Measurements from ENCODE around the gene SPDYE3. TPM values are rescaled to one million over a fixed set of nuclear protein-coding genes. Genes with fewer than 3 reads are reported as not detected.
"Not testable (repeated sequence)": the region's sequence is repeated elsewhere in the genome, so short reads cannot be mapped to it uniquely, and the experiment has no call there.

SPDYE3 gene
- total and polyA plus RNA-seq, 2 of the 13 experiments (the other 11 are each of a cell fraction or from before 2014, with no cell fraction given): not detected

DNA sequence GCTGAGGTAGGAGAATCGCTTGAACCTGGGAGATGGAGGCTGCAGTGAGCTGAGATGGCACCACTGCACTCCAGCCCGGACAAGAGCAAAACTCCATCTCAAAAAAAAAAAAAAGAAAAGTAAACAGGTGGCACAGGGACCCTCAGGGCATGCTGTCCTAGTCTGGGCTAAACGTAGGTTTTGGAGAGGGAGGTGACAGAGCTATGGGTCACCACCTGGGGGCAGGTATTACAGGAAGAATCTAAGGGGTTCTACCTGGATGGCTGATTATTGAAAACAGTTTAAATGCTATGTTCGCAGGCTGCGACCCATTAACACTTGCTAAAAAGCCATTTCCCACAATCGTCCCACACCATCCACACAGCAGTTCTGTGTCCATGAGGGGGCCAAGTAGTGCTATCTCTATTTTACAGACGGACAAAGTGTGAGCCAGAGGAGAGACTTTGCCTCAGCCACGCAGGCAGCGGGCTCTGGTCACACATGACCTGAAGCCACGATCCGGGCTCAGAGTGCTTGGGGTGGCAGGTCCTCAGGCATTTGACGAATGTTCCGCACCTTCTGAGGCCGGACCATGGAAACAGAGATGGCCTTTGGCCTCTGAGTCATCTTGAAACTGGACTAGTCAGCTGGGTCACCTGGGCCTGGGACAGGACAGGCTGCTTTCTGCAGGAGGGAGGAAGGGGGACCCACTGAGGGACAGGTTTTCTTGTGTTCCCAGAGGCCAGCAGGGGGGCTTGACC lies 38.0 kb upstream of the SPDYE3 start:
- ATAC-seq (peak; percentile 68), DNase-seq (ENCODE audit: low spot score) (peak; percentile 82)
- H3K36me3 ChIP-seq (replicated peaks in 1 of 2; ENCODE audit: control insufficient read depth in 1 of 2, insufficient read depth in 2 of 2, low read length in 2 of 2); POLR2A ChIA-PET; CTCF ChIA-PET (ENCODE audit: low intra/inter-chr PET ratio, low total read pairs); BruUV-seq (replicated peaks); H3K9me3 ChIP-seq (ENCODE audit: low read length); in situ Hi-C loops (cut with HindIII; ENCODE audit: extremely low pct_ligation_motif_present, low pct_unique_long_range_greater_than_20kb); H3K27me3 ChIP-seq (ENCODE audit: control insufficient read depth in 1 of 2, insufficient read depth in 2 of 2, low read length in 2 of 2); FAIRE-seq; H2AFZ ChIP-seq (ENCODE audit: low read length); H4K20me1 ChIP-seq (ENCODE audit: insufficient read depth, low read length); TF ChIP-seq SOX13 (IDR thresholded peaks at IDR 0.05): not testable (repeated sequence)
- 37% methylated on average over 6 of the region's 14 CpGs for WGBS (ENCODE audit: low lambda C conversion rate)
- peaks cover 32% of the 10 kb centered on the region for H3K79me2 ChIP-seq (ENCODE audit: insufficient read depth, low read length)
- H3K4me2 ChIP-seq (ENCODE audit: low read depth, low read length): peak overlapping the region; percentile 66
- peak overlapping the region; percentile 33 to 59 (median 48); a peak in 5 of 6 replicates for H3K4me3 ChIP-seq (replicated peaks in 1 of 3; ENCODE audit: insufficient read depth in 1 of 3, low read depth in 2 of 3, low read length in 3 of 3)
- peak overlapping the region; percentile 88 for H3K27ac ChIP-seq (ENCODE audit: extremely low read length, insufficient read depth, low read length)
- peaks cover 52% of the 10 kb centered on the region for H3K4me1 ChIP-seq (ENCODE audit: insufficient read depth, low read length)
- intact Hi-C loops (cut with micrococcal nuclease; ENCODE audit: unreplicated experiment): loop anchor here (2.0 kb wide), 1 partner anchor 23 kb away; no protein-coding TSS in a partner anchor
- peak overlapping the region; percentile 63 for H3K9ac ChIP-seq (ENCODE audit: insufficient read depth, low read depth, low read length)
- TF ChIP-seq TEAD3 (CRISPR knock-in tag; optimal IDR thresholded peaks at IDR 0.05; ENCODE audit: borderline replicate concordance): peak; percentile 43
- TF ChIP-seq SAP130 (CRISPR knock-in tag; IDR thresholded peaks at IDR 0.05; ENCODE audit: low read depth): peak; percentile 71
- TF ChIP-seq NR2F1 (CRISPR knock-in tag; IDR thresholded peaks at IDR 0.05): peak; percentile 62 to 69
- TF ChIP-seq, protein P1, sequence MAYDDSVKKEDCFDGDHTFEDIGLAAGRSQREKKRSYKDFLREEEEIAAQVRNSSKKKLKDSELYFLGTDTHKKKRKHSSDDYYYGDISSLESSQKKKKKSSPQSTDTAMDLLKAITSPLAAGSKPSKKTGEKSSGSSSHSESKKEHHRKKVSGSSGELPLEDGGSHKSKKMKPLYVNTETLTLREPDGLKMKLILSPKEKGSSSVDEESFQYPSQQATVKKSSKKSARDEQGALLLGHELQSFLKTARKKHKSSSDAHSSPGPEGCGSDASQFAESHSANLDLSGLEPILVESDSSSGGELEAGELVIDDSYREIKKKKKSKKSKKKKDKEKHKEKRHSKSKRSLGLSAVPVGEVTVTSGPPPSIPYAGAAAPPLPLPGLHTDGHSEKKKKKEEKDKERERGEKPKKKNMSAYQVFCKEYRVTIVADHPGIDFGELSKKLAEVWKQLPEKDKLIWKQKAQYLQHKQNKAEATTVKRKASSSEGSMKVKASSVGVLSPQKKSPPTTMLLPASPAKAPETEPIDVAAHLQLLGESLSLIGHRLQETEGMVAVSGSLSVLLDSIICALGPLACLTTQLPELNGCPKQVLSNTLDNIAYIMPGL (CRISPR knock-in tag; IDR thresholded peaks at IDR 0.05; ENCODE audit: borderline replicate concordance in 1 of 2, low read depth in 1 of 2): 0 out of 4 replicates have a peak, but pooled peaks of 1 of the 2 experiments have one; percentile 13
- TF ChIP-seq SOX13 (CRISPR knock-in tag; conservative IDR thresholded peaks at IDR 0.05 in 1 of 2, IDR thresholded peaks at IDR 0.05 in 1 of 2): peak in 1 of 2 experiments; percentile 51; a peak in 2 of 4 replicates
- TF ChIP-seq SPEN (CRISPR knock-in tag; IDR thresholded peaks at IDR 0.05; ENCODE audit: low read depth): 0 out of 2 replicates have a peak, but pooled peaks have one; percentile 29
- peak; percentile 44 for TF ChIP-seq HDAC1 (CRISPR knock-in tag; IDR thresholded peaks at IDR 0.05)
- TF ChIP-seq, protein P2, sequence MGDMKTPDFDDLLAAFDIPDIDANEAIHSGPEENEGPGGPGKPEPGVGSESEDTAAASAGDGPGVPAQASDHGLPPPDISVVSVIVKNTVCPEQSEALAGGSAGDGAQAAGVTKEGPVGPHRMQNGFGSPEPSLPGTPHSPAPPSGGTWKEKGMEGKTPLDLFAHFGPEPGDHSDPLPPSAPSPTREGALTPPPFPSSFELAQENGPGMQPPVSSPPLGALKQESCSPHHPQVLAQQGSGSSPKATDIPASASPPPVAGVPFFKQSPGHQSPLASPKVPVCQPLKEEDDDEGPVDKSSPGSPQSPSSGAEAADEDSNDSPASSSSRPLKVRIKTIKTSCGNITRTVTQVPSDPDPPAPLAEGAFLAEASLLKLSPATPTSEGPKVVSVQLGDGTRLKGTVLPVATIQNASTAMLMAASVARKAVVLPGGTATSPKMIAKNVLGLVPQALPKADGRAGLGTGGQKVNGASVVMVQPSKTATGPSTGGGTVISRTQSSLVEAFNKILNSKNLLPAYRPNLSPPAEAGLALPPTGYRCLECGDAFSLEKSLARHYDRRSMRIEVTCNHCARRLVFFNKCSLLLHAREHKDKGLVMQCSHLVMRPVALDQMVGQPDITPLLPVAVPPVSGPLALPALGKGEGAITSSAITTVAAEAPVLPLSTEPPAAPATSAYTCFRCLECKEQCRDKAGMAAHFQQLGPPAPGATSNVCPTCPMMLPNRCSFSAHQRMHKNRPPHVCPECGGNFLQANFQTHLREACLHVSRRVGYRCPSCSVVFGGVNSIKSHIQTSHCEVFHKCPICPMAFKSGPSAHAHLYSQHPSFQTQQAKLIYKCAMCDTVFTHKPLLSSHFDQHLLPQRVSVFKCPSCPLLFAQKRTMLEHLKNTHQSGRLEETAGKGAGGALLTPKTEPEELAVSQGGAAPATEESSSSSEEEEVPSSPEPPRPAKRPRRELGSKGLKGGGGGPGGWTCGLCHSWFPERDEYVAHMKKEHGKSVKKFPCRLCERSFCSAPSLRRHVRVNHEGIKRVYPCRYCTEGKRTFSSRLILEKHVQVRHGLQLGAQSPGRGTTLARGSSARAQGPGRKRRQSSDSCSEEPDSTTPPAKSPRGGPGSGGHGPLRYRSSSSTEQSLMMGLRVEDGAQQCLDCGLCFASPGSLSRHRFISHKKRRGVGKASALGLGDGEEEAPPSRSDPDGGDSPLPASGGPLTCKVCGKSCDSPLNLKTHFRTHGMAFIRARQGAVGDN (CRISPR knock-in tag; IDR thresholded peaks at IDR 0.05): peak; percentile 59
- TF ChIP-seq, protein P3, sequence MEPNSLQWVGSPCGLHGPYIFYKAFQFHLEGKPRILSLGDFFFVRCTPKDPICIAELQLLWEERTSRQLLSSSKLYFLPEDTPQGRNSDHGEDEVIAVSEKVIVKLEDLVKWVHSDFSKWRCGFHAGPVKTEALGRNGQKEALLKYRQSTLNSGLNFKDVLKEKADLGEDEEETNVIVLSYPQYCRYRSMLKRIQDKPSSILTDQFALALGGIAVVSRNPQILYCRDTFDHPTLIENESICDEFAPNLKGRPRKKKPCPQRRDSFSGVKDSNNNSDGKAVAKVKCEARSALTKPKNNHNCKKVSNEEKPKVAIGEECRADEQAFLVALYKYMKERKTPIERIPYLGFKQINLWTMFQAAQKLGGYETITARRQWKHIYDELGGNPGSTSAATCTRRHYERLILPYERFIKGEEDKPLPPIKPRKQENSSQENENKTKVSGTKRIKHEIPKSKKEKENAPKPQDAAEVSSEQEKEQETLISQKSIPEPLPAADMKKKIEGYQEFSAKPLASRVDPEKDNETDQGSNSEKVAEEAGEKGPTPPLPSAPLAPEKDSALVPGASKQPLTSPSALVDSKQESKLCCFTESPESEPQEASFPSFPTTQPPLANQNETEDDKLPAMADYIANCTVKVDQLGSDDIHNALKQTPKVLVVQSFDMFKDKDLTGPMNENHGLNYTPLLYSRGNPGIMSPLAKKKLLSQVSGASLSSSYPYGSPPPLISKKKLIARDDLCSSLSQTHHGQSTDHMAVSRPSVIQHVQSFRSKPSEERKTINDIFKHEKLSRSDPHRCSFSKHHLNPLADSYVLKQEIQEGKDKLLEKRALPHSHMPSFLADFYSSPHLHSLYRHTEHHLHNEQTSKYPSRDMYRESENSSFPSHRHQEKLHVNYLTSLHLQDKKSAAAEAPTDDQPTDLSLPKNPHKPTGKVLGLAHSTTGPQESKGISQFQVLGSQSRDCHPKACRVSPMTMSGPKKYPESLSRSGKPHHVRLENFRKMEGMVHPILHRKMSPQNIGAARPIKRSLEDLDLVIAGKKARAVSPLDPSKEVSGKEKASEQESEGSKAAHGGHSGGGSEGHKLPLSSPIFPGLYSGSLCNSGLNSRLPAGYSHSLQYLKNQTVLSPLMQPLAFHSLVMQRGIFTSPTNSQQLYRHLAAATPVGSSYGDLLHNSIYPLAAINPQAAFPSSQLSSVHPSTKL (CRISPR knock-in tag; IDR thresholded peaks at IDR 0.05): peak; percentile 40; the same call in 1 of the 2 replicates
- peak; percentile 31; the same call in 1 of the 2 replicates for TF ChIP-seq PHF21A (CRISPR knock-in tag; IDR thresholded peaks at IDR 0.05)
- TF ChIP-seq GATAD2A (CRISPR knock-in tag; IDR thresholded peaks at IDR 0.05): peak; percentile 38; the same call in 1 of the 2 replicates
- TF ChIP-seq NR2F6 (IDR thresholded peaks at IDR 0.05): peak; percentile 59
- peak; percentile 84 for TF ChIP-seq NR2F6 (CRISPR knock-in tag; IDR thresholded peaks at IDR 0.05)

All from HepG2 (cell line).